NCI-H2196 treated with DMSO at 0.1 percent for 48 hours (cell line): ENCODE data around the gene NCAN.

Source experiments
- DNase-seq: peaks from one replicate; lab custom pipeline; 2025; ENCODE audit not compliant: unreplicated experiment; lab: John Stamatoyannopoulos, UW

NCAN gene

DNA sequence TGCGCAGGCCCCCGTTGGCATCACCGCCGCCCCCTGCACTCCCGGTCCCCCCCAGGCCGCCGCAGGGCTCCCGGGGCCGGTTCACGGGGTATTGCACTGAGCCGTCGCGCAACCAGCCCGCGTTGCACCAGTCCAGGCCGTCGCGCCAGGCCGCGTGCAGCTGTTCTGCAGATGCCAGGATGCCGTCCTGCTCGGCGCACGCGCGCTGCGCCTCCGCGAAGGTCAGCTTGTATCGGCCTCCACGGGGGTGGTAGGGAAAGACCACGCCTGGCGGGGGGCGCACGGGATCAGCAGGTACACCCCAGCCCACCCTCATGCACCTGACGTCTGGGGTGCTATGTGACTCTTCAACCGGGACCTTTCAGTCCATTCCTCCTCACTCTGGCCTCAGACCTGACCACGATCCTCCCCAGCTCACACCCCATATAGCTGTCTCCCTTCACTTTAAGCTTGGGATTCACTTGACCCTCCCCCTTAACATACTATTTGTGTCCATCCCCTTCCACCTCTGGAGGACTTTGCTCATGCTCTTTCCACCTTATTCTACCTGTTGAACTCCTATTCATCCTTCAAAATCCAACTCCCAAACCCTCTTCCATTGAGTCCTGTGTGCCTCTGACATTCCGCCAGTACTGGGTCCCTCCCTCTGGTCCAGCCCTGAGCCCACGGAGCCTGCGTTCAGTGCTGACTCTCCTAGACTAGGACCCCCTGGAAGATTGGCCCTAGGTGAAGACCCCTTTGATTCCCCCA, 47.0 kb downstream of the NCAN start:
- DNase-seq, result no peak

DNA sequence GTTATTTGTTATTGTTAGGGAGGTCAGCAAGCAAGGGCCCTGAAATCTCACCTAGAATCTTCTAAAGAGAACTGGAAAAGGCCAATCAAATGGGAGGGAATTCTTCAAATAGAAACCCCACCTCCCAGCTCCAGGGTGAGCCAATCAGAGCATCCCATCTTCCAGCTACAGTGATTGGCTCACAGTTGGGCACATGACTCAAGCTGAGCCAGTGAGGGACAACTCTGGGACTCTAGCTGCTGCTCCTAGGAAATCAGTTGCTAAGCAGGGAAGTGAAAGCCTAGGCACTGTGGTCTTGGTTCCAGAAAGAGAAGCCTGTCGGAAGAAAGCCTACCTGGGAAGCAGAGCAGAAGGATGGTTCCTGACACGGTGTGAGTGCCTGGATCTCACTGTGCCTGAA, 48.0 kb downstream of the NCAN start:
- DNase-seq, result peak; percentile 13

- DNase-seq, result no peak
These were observed 48.9 kb downstream of the NCAN start for GRCh38 chr19:19260417-19261214.

DNA sequence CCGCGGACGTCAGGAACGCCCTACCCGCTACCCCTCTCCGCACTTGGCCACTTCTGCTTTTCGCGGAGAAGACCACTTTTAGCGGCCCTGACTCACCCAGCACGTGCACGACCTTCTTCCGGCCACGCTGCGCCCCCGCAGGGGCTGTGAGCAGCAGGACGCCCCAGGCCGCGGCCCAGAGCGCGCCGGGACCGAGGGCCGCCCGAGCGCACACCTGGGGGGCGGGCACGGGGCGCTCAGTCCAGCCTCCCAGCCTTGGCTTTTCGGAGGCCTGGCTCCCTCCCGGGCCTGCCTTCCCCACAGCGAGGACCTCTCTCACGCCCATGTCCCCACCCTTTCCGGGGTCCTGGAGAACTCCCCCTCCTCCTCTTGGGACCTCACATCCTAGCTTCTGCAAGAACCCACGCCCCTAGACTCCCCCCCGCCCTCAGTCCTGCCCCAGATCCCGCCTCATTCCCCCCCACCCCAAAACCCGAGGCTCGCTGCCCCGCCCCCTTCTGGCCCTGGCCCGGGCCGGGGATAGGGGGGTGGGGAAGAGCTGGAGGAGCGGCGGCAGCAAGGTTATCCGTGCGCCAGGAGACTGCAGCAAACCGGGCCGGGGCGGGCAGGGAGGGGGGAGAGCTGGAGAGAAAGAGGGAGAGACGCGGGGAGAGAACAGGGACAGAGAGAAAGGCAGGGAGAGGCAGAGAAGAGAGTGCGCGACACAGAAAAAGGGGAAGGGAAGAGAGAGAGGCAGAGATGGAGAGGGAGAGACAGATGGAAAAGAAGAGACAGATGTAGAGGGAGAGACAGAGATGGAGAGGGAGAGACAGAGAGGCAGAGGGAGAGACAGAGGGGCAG, 49.8 kb downstream of the NCAN start:
- no peak for DNase-seq

GRCh38 chr19:19262190-19263057, 50.7 kb downstream of the NCAN start:
- no peak for DNase-seq

DNA sequence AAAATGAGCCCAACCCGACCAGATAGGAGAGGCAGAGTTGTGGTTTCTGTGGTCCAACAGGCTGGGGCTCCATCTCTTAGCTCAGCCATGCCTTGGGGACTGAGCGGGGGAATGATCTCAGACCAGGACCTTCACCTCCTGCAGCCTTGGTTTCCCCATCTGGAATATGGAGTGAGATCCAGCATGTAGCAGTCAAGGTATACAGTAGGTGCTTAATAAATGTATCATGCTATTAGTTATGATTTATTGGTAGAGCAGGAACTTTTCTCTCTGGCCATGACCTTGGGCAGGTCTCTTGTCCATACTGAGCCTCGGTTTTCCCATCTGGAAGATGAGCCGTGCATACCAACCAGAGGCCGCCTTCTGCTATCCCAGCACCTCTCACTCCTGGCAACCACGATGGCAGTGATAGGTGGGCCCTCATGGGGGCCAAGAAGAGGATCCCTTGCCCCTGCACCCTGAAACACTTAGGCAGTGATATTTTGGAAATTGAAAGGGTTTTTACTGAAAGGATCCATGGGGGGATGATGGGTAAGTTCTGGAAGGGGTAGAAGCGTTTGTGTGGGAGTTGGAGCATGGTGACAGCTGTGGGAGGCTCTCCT, 52.2 kb downstream of the NCAN start:
- DNase-seq, result no peak

DNA sequence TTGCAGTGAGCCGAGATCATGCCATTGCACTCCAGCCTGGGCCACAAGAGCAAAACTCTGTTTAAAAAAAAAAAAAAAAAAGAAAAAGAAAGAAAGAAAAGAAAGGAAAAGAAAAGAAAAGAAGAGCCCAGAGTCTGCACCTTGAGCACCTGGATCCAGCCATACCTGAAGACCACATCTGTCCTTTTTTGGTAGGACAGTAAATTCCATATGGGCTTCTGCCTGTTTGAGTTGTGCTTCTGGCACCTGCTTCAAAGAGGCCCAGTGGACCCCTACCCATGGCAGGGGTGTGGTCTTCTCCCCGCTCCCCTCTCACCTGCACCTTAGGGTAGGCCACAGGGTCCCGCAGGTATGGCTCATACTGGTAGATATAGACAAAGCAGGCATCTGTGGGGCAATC, 55.5 kb downstream of the NCAN start:
- no peak for DNase-seq

DNA sequence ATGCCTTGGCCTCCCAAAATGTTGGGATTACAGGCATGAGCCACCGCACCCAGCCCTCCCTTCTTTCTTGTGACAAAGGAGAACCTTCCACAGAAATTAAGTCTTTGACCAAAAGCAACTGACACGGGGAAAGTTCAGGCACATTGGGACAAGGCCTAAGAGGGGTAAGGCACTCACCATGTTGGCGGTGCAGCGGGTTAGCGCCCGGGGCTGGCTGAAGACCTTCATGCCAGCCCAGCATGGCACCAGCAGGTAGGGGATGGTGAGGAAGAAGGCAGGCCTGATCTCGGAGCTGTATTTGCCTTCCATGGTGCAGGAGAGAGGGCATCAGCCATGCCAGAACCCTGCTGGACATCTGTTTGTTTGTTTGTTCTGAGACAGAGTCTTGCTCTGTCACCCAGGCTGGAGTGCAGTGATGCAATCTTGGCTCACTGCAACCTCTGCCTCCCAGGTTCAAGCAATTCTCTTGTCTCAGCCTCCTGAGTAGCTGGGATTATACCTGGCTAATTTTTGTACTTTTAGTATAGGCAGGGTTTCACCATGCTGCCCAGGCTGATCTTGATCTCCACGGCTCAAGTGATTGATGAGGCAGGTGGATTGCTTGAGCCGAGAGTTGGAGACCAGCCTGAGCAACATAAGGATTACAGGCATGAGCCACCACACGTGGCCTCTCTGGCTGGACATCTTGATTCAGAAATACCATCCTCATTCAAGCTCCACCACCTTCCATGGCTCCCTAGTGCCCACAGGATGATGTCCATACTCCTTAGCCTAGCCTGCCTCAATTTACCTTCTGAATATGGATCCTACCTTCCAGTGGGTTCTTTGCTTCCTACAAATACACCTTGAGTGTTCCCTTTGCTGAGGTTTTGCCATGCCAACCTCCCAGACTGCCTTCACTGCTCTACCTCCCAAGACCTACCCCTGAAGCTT, 57.0 kb downstream of the NCAN start:
- no peak for DNase-seq

DNA sequence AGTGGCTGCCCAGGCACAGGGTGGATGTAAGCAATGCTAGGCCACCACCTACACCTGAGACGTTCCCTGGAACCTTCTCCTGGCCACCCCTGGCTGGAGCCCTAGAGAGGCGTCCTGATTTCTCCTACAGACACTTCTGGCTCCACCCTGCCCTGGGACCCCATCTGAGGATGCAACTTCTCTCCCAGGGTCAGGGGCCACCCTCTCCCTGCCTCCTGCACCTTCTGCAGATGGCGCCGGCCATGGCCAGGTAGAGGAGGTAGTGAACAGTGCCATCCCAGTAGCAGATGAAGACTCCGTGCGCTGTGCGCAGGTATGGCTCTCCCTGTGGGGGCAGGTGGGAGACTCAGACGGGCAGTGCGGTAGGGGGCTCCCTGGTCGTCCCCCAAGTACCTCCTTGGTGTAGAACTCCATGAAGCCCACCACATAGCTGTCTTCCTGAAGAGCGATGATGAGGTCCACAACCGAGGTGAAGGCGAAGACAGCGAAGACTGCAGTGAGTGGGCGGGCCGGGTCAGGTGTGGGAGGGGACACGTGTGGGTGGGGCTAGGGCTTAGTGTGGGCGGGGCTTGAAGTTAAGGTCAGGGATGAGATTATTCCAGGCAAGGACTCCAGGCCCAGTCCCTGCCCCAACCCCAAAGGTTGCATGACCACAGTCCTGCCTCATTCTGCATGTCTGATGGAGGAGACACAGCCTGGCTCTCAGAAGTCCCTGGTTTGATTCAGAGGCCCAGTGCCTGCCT, 58.4 kb downstream of the NCAN start:
- no peak for DNase-seq

- no peak for DNase-seq
These were observed 59.2 kb downstream of the NCAN start for GRCh38 chr19:19270749-19271571.

- no peak for DNase-seq
These were observed 60.3 kb downstream of the NCAN start for GRCh38 chr19:19271828-19272599.

- no peak for DNase-seq
These were observed 62.4 kb downstream of the NCAN start for GRCh38 chr19:19274146-19274545.

DNA sequence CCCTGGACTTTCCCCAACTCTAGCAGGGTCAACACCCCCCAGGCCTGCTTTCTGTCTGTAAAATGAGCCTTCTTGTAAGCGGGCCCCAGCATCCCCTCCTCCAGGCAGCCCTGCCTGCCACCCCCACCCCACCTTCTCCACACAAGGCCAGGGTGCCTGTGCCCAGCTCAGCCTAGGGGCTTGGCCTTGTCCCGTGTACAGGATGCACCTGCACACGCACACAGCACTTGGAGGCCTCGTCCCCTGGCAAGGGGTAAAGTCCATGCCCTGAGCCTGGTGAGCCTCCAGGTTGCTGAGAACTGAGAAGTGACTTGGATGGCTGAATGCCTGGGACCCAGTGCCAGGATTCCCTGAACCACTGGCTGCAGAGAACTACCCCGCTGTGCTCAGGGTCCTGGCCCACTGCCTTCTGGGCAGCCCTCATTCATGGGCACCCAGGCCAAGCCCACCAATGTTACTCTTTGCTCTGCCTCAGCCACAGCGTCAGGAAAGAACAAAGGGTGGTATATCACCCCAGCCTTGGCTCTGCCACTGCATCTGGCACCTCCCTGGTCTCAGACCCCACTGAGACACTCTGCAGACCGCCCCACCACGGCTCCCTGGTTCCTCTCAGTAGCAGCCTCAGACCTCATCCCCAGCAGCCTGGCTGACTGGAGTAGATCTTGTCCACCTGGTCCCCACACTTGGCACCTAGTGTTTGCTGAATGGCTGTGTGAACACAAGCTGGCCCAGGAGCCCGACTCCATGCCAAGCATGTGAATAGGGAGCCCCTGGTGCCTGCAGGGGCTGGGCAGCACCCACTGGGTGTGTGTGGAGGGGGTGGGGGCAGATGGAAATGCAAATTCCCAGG, 63.2 kb downstream of the NCAN start:
- no peak for DNase-seq

- no peak for DNase-seq
These were observed 64.6 kb downstream of the NCAN start for GRCh38 chr19:19276386-19276785.

DNA sequence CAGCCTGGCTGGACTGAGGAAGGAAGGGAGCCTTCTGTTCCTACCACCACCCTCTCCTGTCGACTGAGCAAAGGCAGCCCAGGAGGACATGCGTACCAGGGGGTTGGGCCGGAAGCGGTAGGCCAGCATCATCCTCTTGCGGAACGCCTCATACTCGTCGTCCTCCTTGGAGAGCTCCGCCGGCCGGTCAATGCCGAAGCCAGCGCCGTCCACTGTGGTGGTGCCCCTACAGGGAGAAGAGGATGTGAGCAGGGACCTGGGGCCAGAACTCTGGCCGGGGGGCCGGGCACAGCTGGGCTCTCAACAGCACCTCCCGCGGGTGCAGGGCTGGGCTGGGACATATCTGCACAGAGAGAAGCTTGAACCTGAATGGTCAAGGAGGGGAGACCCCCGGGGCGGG, 65.1 kb downstream of the NCAN start:
- DNase-seq, result no peak

DNA sequence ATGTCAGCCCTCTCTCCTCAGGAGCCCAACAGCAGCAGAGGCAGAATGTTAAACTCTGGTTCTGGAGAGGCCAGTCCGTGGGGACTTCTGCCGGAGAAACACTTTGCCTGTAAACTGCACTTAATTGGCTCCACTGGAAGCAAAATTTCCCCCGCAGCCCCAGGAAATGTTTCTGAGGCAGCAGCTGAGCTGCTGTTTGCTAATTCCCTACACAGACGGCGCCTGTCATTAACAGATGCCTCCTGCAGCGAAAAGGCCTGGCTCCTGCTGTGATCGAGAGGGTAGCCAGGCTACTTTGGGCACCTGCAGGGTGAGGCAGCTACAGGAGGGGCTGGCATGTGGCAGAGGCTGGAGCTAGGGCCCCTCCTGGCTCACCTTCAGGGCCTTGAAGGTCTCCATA, 66.6 kb downstream of the NCAN start:
- no peak for DNase-seq
